IPS-NIHi7 (cell line): ENCODE measurements around the gene GAS7.

ENCODE experiments used
- DNase-seq: peaks from one replicate; pipeline ENCODE4 v3.0.0; 2012; ENCODE audit warnings: mixed read lengths; ENCODE audit errors: extremely low spot score

The GAS7 gene

GRCh38 chr17:10200645-10201044 lies 2.2 kb upstream of the GAS7 start:
- DNase-seq, result no peak

- DNase-seq, result no peak
These were observed 1.6 kb upstream of the GAS7 start for GRCh38 chr17:10200016-10200415.

- peak; percentile 36 for DNase-seq
These were observed 491 bp downstream of the GAS7 start for GRCh38 chr17:10197721-10198508.

GRCh38 chr17:10197362-10197720 lies 1.1 kb downstream of the GAS7 start:
- DNase-seq, result no peak

GRCh38 chr17:10196941-10197340 lies 1.5 kb downstream of the GAS7 start:
- no peak for DNase-seq

- DNase-seq, result no peak
These were observed 2.0 kb downstream of the GAS7 start for GRCh38 chr17:10196384-10196895.

- DNase-seq, result no peak
These were observed 3.2 kb downstream of the GAS7 start for GRCh38 chr17:10195090-10195805.

- no peak for DNase-seq
These were observed 4.8 kb downstream of the GAS7 start for GRCh38 chr17:10193632-10194031.

- DNase-seq, result no peak
These were observed 5.4 kb downstream of the GAS7 start for GRCh38 chr17:10192972-10193371.

- no peak for DNase-seq
These were observed 5.9 kb downstream of the GAS7 start for GRCh38 chr17:10192461-10192860.

GRCh38 chr17:10187456-10187855 lies 10.9 kb downstream of the GAS7 start:
- DNase-seq, result no peak

GRCh38 chr17:10186771-10187410 lies 11.5 kb downstream of the GAS7 start:
- no peak for DNase-seq

GRCh38 chr17:10183931-10184930 lies 14.2 kb downstream of the GAS7 start:
- DNase-seq, result no peak

- no peak for DNase-seq
These were observed 15.6 kb downstream of the GAS7 start for GRCh38 chr17:10182785-10183184.

- no peak for DNase-seq
These were observed 19.9 kb downstream of the GAS7 start for GRCh38 chr17:10178506-10178991.

- peak; percentile 73 for DNase-seq
These were observed 20.4 kb downstream of the GAS7 start for GRCh38 chr17:10177913-10178505.

GRCh38 chr17:10177131-10177912 lies 21.1 kb downstream of the GAS7 start:
- DNase-seq, result peak; percentile 41

- DNase-seq, result no peak
These were observed 24.5 kb downstream of the GAS7 start for GRCh38 chr17:10173913-10174312.

- DNase-seq, result no peak
These were observed 25.6 kb downstream of the GAS7 start for GRCh38 chr17:10172778-10173177.

GRCh38 chr17:10172241-10172741 lies 26.1 kb downstream of the GAS7 start:
- DNase-seq, result no peak
